Endothelial cell (in vitro differentiated cells): ENCODE measurements around the gene DCK. TPM values are rescaled to one million over a fixed set of nuclear protein-coding genes. Genes with fewer than 3 reads are reported as not detected.
A peak's percentile ranks its signal among the peaks of the same experiment; 100 is the strongest.

Experiments used
- DNase-seq: peaks from one replicate; pipeline ENCODE4 v3.0.0; 2021; ENCODE audit warnings: low spot score
- H3K27ac Mint-ChIP-seq: one replicate; pipeline ENCODE4 v1.8.0; 2021; ENCODE audit warnings: mixed read lengths, inconsistent platforms; ENCODE audit not compliant: unreplicated experiment
- H3K27me3 Mint-ChIP-seq: one replicate; pipeline ENCODE4 v1.8.0; 2021; ENCODE audit warnings: mild to moderate bottlenecking, moderate library complexity, mixed read lengths, inconsistent platforms; ENCODE audit not compliant: unreplicated experiment
- H3K36me3 Mint-ChIP-seq: one replicate; pipeline ENCODE4 v1.8.0; 2021; ENCODE audit warnings: mild to moderate bottlenecking, low read depth, mixed read lengths, inconsistent platforms; ENCODE audit not compliant: unreplicated experiment
- H3K4me1 Mint-ChIP-seq: one replicate; pipeline ENCODE4 v1.8.0; 2021; ENCODE audit warnings: mild to moderate bottlenecking, mixed read lengths, inconsistent platforms; ENCODE audit not compliant: unreplicated experiment
- H3K4me3 Mint-ChIP-seq: one replicate; pipeline ENCODE4 v1.8.0; 2021; ENCODE audit warnings: mild to moderate bottlenecking, mixed read lengths, inconsistent platforms; ENCODE audit not compliant: unreplicated experiment
- H3K9me3 Mint-ChIP-seq: one replicate; pipeline ENCODE4 v1.8.0; 2021; ENCODE audit warnings: mixed read lengths, inconsistent platforms; ENCODE audit not compliant: unreplicated experiment
- CTCF ChIP-seq: fragments of 200-600 bp; sonication (generic); IDR thresholded peaks from one replicate; pipeline ENCODE4 v1.5.0; 2021; ENCODE audit warnings: antibody characterized with exemption; ENCODE audit not compliant: unreplicated experiment
- total RNA-seq: library from RNA; stranded (reverse); fragmentation: NEBNext Ultra II Directional; extraction: Animal tissue kit (Norgen Biotek cat#: 25700); gene quantifications from one replicate; pipeline ENCODE4 v1.2.1, GENCODE V29; 2021; ENCODE audit not compliant: unreplicated experiment

The DCK gene
- total RNA-seq, 1 donor from 2014 or later, result 17.5 TPM

GRCh38 chr4:70991596-70991995 lies 1.9 kb upstream of the DCK start:
- no peak overlapping the region for H3K4me3 Mint-ChIP-seq

GRCh38 chr4:70992391-70992881 lies 1.0 kb upstream of the DCK start:
- no peak for DNase-seq
- H3K4me1 Mint-ChIP-seq, result peaks cover 34% of the 10 kb centered on the region
- H3K9me3 Mint-ChIP-seq, result no peaks in the 10 kb centered on the region
- H3K27me3 Mint-ChIP-seq, result peaks cover 12% of the 10 kb centered on the region
- no peak for TF ChIP-seq CTCF
- peak overlapping the region; percentile 87 for H3K4me3 Mint-ChIP-seq
- H3K27ac Mint-ChIP-seq, result no peak overlapping the region
- no peaks in the 10 kb centered on the region for H3K36me3 Mint-ChIP-seq

More at GRCh38 chr4:70991596-70991995, 1.9 kb upstream of the DCK start:
- no peaks in the 10 kb centered on the region for H3K9me3 Mint-ChIP-seq
- no peak for TF ChIP-seq CTCF
- H3K27me3 Mint-ChIP-seq, result peaks cover 10% of the 10 kb centered on the region
- H3K36me3 Mint-ChIP-seq, result no peaks in the 10 kb centered on the region
- H3K4me1 Mint-ChIP-seq, result peaks cover 26% of the 10 kb centered on the region
- no peak overlapping the region for H3K27ac Mint-ChIP-seq
- no peak for DNase-seq

GRCh38 chr4:70994069-70994366 lies 569 bp downstream of the DCK start:
- peak overlapping the region; percentile 88 for H3K27ac Mint-ChIP-seq
- peaks cover 12% of the 10 kb centered on the region for H3K27me3 Mint-ChIP-seq
- H3K9me3 Mint-ChIP-seq, result no peaks in the 10 kb centered on the region
- H3K4me3 Mint-ChIP-seq, result peak overlapping the region; percentile 98
- peaks cover 42% of the 10 kb centered on the region for H3K4me1 Mint-ChIP-seq
- peaks cover 6% of the 10 kb centered on the region for H3K36me3 Mint-ChIP-seq
- DNase-seq, result no peak
- TF ChIP-seq CTCF, result no peak

- no peaks in the 10 kb centered on the region for H3K9me3 Mint-ChIP-seq
- H3K27me3 Mint-ChIP-seq, result peaks cover 12% of the 10 kb centered on the region
- H3K4me3 Mint-ChIP-seq, result peak overlapping the region; percentile 98
- DNase-seq, result no peak
- peaks cover 45% of the 10 kb centered on the region for H3K4me1 Mint-ChIP-seq
- H3K36me3 Mint-ChIP-seq, result peaks cover 10% of the 10 kb centered on the region
- H3K27ac Mint-ChIP-seq, result peak overlapping the region; percentile 88
- TF ChIP-seq CTCF, result no peak
Observed at GRCh38 chr4:70994387-70995099, 1.1 kb downstream of the DCK start.

- TF ChIP-seq CTCF, result no peak
- no peak overlapping the region for H3K27ac Mint-ChIP-seq
- peak overlapping the region; percentile 98 for H3K4me3 Mint-ChIP-seq
Observed at GRCh38 chr4:70996018-70996360, 2.5 kb downstream of the DCK start.

More at GRCh38 chr4:70996018-70996360, 2.5 kb downstream of the DCK start:
- H3K36me3 Mint-ChIP-seq, result peaks cover 25% of the 10 kb centered on the region
- no peaks in the 10 kb centered on the region for H3K9me3 Mint-ChIP-seq
- peaks cover 12% of the 10 kb centered on the region for H3K27me3 Mint-ChIP-seq
- no peak for DNase-seq
- peaks cover 49% of the 10 kb centered on the region for H3K4me1 Mint-ChIP-seq
